GM19467 (cell line): ENCODE data around the gene NRF1.

Experiments
- ATAC-seq: cut with Tn5 transposase; IDR thresholded peaks from one replicate; pipeline ENCODE4 v1.9.1; 2021; ENCODE audit warnings: mild to moderate bottlenecking, moderate library complexity; ENCODE audit not compliant: unreplicated experiment

Gene NRF1

GRCh38 chr7:129676017-129676897 is 64.7 kb downstream of the NRF1 start:
- ATAC-seq, result no peak

- ATAC-seq, result no peak
These were observed 66.3 kb downstream of the NRF1 start for GRCh38 chr7:129677796-129678195.

GRCh38 chr7:129678606-129679005 is 67.1 kb downstream of the NRF1 start:
- no peak for ATAC-seq

- no peak for ATAC-seq
These were observed 68.9 kb downstream of the NRF1 start for GRCh38 chr7:129680400-129680799.

- no peak for ATAC-seq
These were observed 73.3 kb downstream of the NRF1 start for GRCh38 chr7:129684777-129685176.

GRCh38 chr7:129686063-129686462 is 74.5 kb downstream of the NRF1 start:
- ATAC-seq, result no peak

GRCh38 chr7:129688503-129689222 is 77.1 kb downstream of the NRF1 start:
- no peak for ATAC-seq

GRCh38 chr7:129689995-129690581 is 78.6 kb downstream of the NRF1 start:
- ATAC-seq, result no peak

- ATAC-seq, result no peak
These were observed 79.2 kb downstream of the NRF1 start for GRCh38 chr7:129690701-129691100.

- no peak for ATAC-seq
These were observed 87.2 kb downstream of the NRF1 start for GRCh38 chr7:129698516-129699418.

GRCh38 chr7:129702316-129702715 is 90.8 kb downstream of the NRF1 start:
- no peak for ATAC-seq

- ATAC-seq, result no peak
These were observed 91.3 kb downstream of the NRF1 start for GRCh38 chr7:129702761-129703338.

- ATAC-seq, result no peak
These were observed 92.2 kb downstream of the NRF1 start for GRCh38 chr7:129703751-129704150.

GRCh38 chr7:129707910-129708499 is 96.5 kb downstream of the NRF1 start:
- ATAC-seq, result no peak

- no peak for ATAC-seq
These were observed 102.0 kb downstream of the NRF1 start for GRCh38 chr7:129713544-129713943.

- no peak for ATAC-seq
These were observed 103.1 kb downstream of the NRF1 start for GRCh38 chr7:129714514-129715063.

- ATAC-seq, result no peak
These were observed 108.6 kb downstream of the NRF1 start for GRCh38 chr7:129719980-129720732.

GRCh38 chr7:129721068-129721467 is 109.5 kb downstream of the NRF1 start:
- ATAC-seq, result no peak

GRCh38 chr7:129723679-129724078 is 112.2 kb downstream of the NRF1 start:
- ATAC-seq, result no peak
